ENCODE results near the gene FAM98B.
A peak's percentile ranks its signal among the peaks of the same experiment; 100 is the strongest.

Gene FAM98B

GRCh38 chr15:38481761-38482160, 27.8 kb downstream of the FAM98B start:
- no peak overlapping the region for H3K4me3 ChIP-seq (ENCODE audit: low read depth, low read length)
- no peak for DNase-seq (ENCODE audit: low read depth)
- TF ChIP-seq, protein P1, sequence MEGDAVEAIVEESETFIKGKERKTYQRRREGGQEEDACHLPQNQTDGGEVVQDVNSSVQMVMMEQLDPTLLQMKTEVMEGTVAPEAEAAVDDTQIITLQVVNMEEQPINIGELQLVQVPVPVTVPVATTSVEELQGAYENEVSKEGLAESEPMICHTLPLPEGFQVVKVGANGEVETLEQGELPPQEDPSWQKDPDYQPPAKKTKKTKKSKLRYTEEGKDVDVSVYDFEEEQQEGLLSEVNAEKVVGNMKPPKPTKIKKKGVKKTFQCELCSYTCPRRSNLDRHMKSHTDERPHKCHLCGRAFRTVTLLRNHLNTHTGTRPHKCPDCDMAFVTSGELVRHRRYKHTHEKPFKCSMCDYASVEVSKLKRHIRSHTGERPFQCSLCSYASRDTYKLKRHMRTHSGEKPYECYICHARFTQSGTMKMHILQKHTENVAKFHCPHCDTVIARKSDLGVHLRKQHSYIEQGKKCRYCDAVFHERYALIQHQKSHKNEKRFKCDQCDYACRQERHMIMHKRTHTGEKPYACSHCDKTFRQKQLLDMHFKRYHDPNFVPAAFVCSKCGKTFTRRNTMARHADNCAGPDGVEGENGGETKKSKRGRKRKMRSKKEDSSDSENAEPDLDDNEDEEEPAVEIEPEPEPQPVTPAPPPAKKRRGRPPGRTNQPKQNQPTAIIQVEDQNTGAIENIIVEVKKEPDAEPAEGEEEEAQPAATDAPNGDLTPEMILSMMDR (IDR thresholded peaks at IDR 0.05; ENCODE audit: insufficient read depth, low read depth, low read length, missing control alignments) = no peak

- H3K4me3 ChIP-seq (ENCODE audit: low read depth, low read length) = no peak overlapping the region
- no peak for DNase-seq (ENCODE audit: low read depth)
- TF ChIP-seq, protein P1 (IDR thresholded peaks at IDR 0.05; ENCODE audit: insufficient read depth, low read depth, low read length, missing control alignments) = no peak
These were observed 28.6 kb downstream of the FAM98B start for GRCh38 chr15:38482572-38482971.

GRCh38 chr15:38486936-38487335, 33.0 kb downstream of the FAM98B start:
- H3K4me3 ChIP-seq (ENCODE audit: low read depth, low read length) = no peak overlapping the region
- DNase-seq (ENCODE audit: low read depth) = peak; percentile 9
- TF ChIP-seq, protein P1 (IDR thresholded peaks at IDR 0.05; ENCODE audit: insufficient read depth, low read depth, low read length, missing control alignments) = no peak

GRCh38 chr15:38487378-38487777, 33.5 kb downstream of the FAM98B start:
- TF ChIP-seq, protein P1 (IDR thresholded peaks at IDR 0.05; ENCODE audit: insufficient read depth, low read depth, low read length, missing control alignments) = no peak
- DNase-seq (ENCODE audit: low read depth) = no peak
- H3K4me3 ChIP-seq (ENCODE audit: low read depth, low read length) = no peak overlapping the region

- no peak overlapping the region for H3K4me3 ChIP-seq (ENCODE audit: low read depth, low read length)
- no peak for DNase-seq (ENCODE audit: low read depth)
- TF ChIP-seq, protein P1 (IDR thresholded peaks at IDR 0.05; ENCODE audit: insufficient read depth, low read depth, low read length, missing control alignments) = no peak
These were observed 36.5 kb downstream of the FAM98B start for GRCh38 chr15:38490242-38490922.

DNA sequence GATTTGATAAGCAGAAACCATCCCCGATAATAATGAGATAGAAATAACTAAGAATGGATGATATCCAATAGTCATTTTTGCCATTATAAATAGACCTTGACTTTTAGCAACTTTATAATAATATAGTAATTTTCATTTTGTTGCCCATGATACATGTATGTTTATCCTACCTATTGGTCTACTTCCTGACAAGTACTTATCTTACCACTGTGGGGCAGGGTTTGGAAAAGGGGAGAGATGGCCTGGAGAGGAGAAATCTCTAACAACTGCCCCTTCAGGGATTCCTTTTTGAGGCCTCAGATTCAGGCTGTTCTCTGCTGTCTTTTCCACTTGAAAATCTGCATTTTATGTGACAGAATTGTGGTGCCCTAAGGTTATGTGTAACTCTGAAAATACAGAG, 42.2 kb downstream of the FAM98B start:
- no peak overlapping the region for H3K4me3 ChIP-seq (ENCODE audit: low read depth, low read length)
- no peak for DNase-seq (ENCODE audit: low read depth)
- TF ChIP-seq, protein P1 (IDR thresholded peaks at IDR 0.05; ENCODE audit: insufficient read depth, low read depth, low read length, missing control alignments) = no peak

DNA sequence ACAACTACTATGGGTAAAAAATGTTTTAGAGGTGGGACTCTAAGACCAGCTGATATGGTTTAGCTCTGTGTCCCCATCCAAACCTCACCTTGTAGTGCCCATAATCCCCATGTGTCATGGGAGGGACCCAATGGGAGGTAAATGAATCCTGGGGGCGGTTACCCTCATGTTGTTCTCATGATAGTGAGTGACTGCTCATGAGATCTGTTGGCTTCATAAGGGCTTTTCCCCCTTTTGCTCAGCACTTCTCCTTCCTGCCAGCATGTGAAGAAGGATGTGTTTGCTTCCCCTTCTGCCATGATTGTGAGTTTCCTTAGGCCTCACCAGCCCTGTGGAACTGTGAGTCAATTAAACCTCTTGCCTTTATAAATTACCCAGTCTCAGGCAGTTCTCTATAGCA, 45.7 kb downstream of the FAM98B start:
- DNase-seq (ENCODE audit: low read depth) = no peak
- no peak overlapping the region for H3K4me3 ChIP-seq (ENCODE audit: low read depth, low read length)
- TF ChIP-seq, protein P1 (IDR thresholded peaks at IDR 0.05; ENCODE audit: insufficient read depth, low read depth, low read length, missing control alignments) = no peak
